ENCODE results near the gene MROH8.
"Not testable (repeated sequence)": the region's sequence is repeated elsewhere in the genome, so short reads cannot be mapped to it uniquely, and the experiment has no call there.

MROH8 gene

GRCh38 chr20:37072293-37073196, 106.8 kb downstream of the MROH8 start:
- H3K9ac ChIP-seq (ENCODE audit: low read depth, low read length), result no peak overlapping the region
- H3K9me3 ChIP-seq (ENCODE audit: insufficient read depth, low read length, severe bottlenecking), result no peaks in the 10 kb centered on the region
- H3K4me1 ChIP-seq (ENCODE audit: insufficient read depth, low read length), result no peaks in the 10 kb centered on the region
- TF ChIP-seq EZH2 (IDR thresholded peaks at IDR 0.05; ENCODE audit: borderline replicate concordance, low read depth, low read length, severe bottlenecking) (no peak), CTCF (IDR thresholded peaks at IDR 0.05; ENCODE audit: borderline replicate concordance, extremely low read depth, low read length, poor library complexity, severe bottlenecking) (no peak)
- ATAC-seq (ENCODE audit: insufficient read depth, low read depth) (no peak), DNase-seq (no peak)
- H3K4me2 ChIP-seq (ENCODE audit: insufficient read depth, low read length), result no peak overlapping the region
- peaks cover 68% of the 10 kb centered on the region for H3K36me3 ChIP-seq (ENCODE audit: insufficient read depth, low read length)
- peaks cover 31% of the 10 kb centered on the region; the same call in 1 of the 2 replicates for H4K20me1 ChIP-seq (ENCODE audit: insufficient read depth, low read length)
- no peak overlapping the region for H2AFZ ChIP-seq (ENCODE audit: low read depth, low read length)
- H3K4me3 ChIP-seq (ENCODE audit: low read depth in 1 of 2, low read length in 2 of 2), result no peak overlapping the region
- H3K79me2 ChIP-seq (ENCODE audit: insufficient read depth, low read length), result peaks cover 79% of the 10 kb centered on the region
- no peak overlapping the region for H3K27ac ChIP-seq (ENCODE audit: low read length)
- no peaks in the 10 kb centered on the region for H3K27me3 ChIP-seq (ENCODE audit: insufficient read depth, low read length, poor library complexity)

- no peaks in the 10 kb centered on the region for H3K4me1 ChIP-seq (ENCODE audit: insufficient read depth, low read length)
- peaks cover 28% of the 10 kb centered on the region; the same call in 1 of the 2 replicates for H4K20me1 ChIP-seq (ENCODE audit: insufficient read depth, low read length)
- no peak overlapping the region for H2AFZ ChIP-seq (ENCODE audit: low read depth, low read length)
- DNase-seq, result no peak
- H3K79me2 ChIP-seq (ENCODE audit: insufficient read depth, low read length), result peaks cover 76% of the 10 kb centered on the region
- no peak overlapping the region for H3K9ac ChIP-seq (ENCODE audit: low read depth, low read length)
- no peaks in the 10 kb centered on the region for H3K9me3 ChIP-seq (ENCODE audit: insufficient read depth, low read length, severe bottlenecking)
- H3K27me3 ChIP-seq (ENCODE audit: insufficient read depth, low read length, poor library complexity), result no peaks in the 10 kb centered on the region
- ATAC-seq (ENCODE audit: insufficient read depth, low read depth), result no peak
- TF ChIP-seq EZH2 (IDR thresholded peaks at IDR 0.05; ENCODE audit: borderline replicate concordance, low read depth, low read length, severe bottlenecking) (no peak), CTCF (IDR thresholded peaks at IDR 0.05; ENCODE audit: borderline replicate concordance, extremely low read depth, low read length, poor library complexity, severe bottlenecking) (no peak)
- no peak overlapping the region for H3K4me2 ChIP-seq (ENCODE audit: insufficient read depth, low read length)
- H3K4me3 ChIP-seq (ENCODE audit: low read depth in 1 of 2, low read length in 2 of 2), result no peak overlapping the region
- H3K27ac ChIP-seq (ENCODE audit: low read length), result no peak overlapping the region
- H3K36me3 ChIP-seq (ENCODE audit: insufficient read depth, low read length), result peaks cover 69% of the 10 kb centered on the region
Measured at GRCh38 chr20:37071481-37071911, 107.9 kb downstream of the MROH8 start.

- H3K9me3 ChIP-seq (ENCODE audit: insufficient read depth, low read length, severe bottlenecking); H3K4me1 ChIP-seq (ENCODE audit: insufficient read depth, low read length); H3K4me2 ChIP-seq (ENCODE audit: insufficient read depth, low read length); H2AFZ ChIP-seq (ENCODE audit: low read depth, low read length); H3K4me3 ChIP-seq (ENCODE audit: low read depth in 1 of 2, low read length in 2 of 2); H3K27me3 ChIP-seq (ENCODE audit: insufficient read depth, low read length, poor library complexity); H3K27ac ChIP-seq (ENCODE audit: low read length); ATAC-seq (ENCODE audit: insufficient read depth, low read depth); DNase-seq; H3K9ac ChIP-seq (ENCODE audit: low read depth, low read length): not testable (repeated sequence)
- Histone ChIP-seq H3K79me2 (ENCODE audit: insufficient read depth, low read length) (peaks cover 71% of the 10 kb centered on the region), H3K36me3 (ENCODE audit: insufficient read depth, low read length) (peaks cover 69% of the 10 kb centered on the region), H4K20me1 (ENCODE audit: insufficient read depth, low read length) (peaks cover 18% of the 10 kb centered on the region; the same call in 1 of the 2 replicates)
Measured at GRCh38 chr20:37069563-37069962, 109.8 kb downstream of the MROH8 start.

- peaks cover 40% of the 10 kb centered on the region for H3K79me2 ChIP-seq (ENCODE audit: insufficient read depth, low read length)
- no peak overlapping the region for H3K9ac ChIP-seq (ENCODE audit: low read depth, low read length)
- H2AFZ ChIP-seq (ENCODE audit: low read depth, low read length), result no peak overlapping the region
- H3K4me3 ChIP-seq (ENCODE audit: low read depth in 1 of 2, low read length in 2 of 2), result no peak overlapping the region
- TF ChIP-seq EZH2 (IDR thresholded peaks at IDR 0.05; ENCODE audit: borderline replicate concordance, low read depth, low read length, severe bottlenecking) (no peak), CTCF (IDR thresholded peaks at IDR 0.05; ENCODE audit: borderline replicate concordance, extremely low read depth, low read length, poor library complexity, severe bottlenecking) (no peak)
- H3K4me1 ChIP-seq (ENCODE audit: insufficient read depth, low read length), result no peaks in the 10 kb centered on the region
- H3K27me3 ChIP-seq (ENCODE audit: insufficient read depth, low read length, poor library complexity), result no peaks in the 10 kb centered on the region
- peaks cover 1% of the 10 kb centered on the region; the same call in 1 of the 2 replicates for H4K20me1 ChIP-seq (ENCODE audit: insufficient read depth, low read length)
- H3K9me3 ChIP-seq (ENCODE audit: insufficient read depth, low read length, severe bottlenecking), result no peaks in the 10 kb centered on the region
- DNase-seq, result no peak
- peaks cover 67% of the 10 kb centered on the region for H3K36me3 ChIP-seq (ENCODE audit: insufficient read depth, low read length)
- no peak overlapping the region for H3K4me2 ChIP-seq (ENCODE audit: insufficient read depth, low read length)
- H3K27ac ChIP-seq (ENCODE audit: low read length), result no peak overlapping the region
- ATAC-seq (ENCODE audit: insufficient read depth, low read depth), result no peak
Measured at GRCh38 chr20:37066168-37066567, 113.2 kb downstream of the MROH8 start.

All from DND-41 (cell line).